ENCODE measurements around the gene DHRS1.

DNA sequence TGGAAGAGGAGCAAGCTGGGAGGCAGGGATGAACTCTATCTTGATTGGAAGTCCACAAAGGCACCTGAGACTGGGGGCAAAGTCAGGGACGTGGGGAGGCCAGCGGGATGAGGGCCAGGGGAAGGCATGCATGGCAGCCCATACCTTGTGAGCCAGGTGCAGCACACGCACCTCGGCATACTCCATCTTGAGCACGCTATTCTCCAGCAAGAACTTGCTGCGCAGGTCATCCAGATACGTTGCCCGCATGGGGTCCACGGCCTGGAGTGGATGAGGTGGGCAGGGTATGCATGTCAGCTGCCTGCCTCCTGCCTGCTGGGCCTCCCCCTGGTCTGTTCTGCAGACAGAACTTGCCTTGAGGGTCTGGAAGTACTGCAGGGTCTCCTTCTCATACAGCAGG lies 32.1 kb downstream of the DHRS1 start:
- TF ChIP-seq TAF1 (IDR thresholded peaks at IDR 0.05; ENCODE audit: borderline replicate concordance, insufficient read depth, low read length), result no peak
- TF ChIP-seq POLR2AphosphoS5 (IDR thresholded peaks at IDR 0.05; ENCODE audit: low read depth, low read length), result no peak
- no peak for TF ChIP-seq SIN3A (IDR thresholded peaks at IDR 0.05; ENCODE audit: borderline replicate concordance, insufficient read depth, low read length)

All from PFSK-1 (cell line).